Measurements from ENCODE around the gene ST3GAL2. TPM values are rescaled to one million over a fixed set of nuclear protein-coding genes. Genes with fewer than 3 reads are reported as not detected.
A peak's percentile ranks its signal among the peaks of the same experiment; 100 is the strongest.

ST3GAL2 gene
- total and polyA plus RNA-seq, 9 of the 15 experiments (the other 6 are each of a cell fraction or from before 2014, with no cell fraction given): 1.5 to 108 (median 34.3) TPM

DNA sequence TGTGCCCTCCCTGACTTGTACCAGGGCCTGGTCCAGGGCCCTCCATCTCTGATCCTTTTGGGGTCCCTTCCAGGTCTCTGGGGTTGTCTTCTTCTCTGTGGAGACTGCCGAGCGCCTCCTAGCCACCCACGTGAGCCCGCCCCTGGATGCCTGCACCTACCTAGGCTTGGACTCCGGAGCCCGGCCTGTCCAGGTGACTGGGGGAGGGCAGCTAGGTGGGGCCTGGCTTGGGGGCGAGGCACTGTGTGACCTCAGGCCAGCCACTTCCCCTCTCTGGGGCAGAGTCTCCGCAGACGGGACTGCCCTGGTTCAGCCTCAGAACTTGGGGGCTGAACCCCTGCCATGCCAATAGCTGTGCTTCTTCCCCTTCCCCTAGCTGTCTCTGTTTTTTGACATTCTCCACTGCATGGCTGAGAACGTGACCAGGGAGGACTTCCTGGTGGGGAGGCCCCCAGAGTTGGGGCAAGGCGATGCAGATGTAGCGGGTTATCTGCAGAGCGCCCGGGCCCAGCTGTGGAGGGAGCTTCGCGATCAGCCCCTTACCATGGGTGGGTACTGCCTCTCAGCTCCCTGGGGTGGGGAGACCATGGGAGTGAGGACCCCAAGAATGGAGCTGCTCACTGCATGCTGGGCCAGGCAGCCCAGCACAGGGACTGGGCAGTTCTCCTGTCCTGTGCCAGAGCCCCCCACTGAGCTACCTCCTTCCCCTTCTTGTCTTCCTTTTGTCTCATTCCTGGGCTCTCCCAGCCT, 30.1 kb upstream of the ST3GAL2 start:
- intact Hi-C loops (cut with micrococcal nuclease): no loop called here
- H3K9me3 ChIP-seq (replicated peaks; ENCODE audit: control insufficient read depth, insufficient read depth, low read depth, low read length): no peaks in the 10 kb centered on the region
- ChIA-PET CTCF (ENCODE audit: low intra/inter-chr PET ratio) (no interaction called here), POLR2A (interaction anchor here (0.8 kb wide), 2 partner anchors 9 to 122 kb away, joined by 3 read pairs; partner anchors contain the start of gene DDX19A)
- in situ Hi-C loops (cut with MboI): loop anchor here (10.0 kb wide), 1 partner anchor 74 kb away; no protein-coding TSS in a partner anchor
- no peak overlapping the region for H3K27ac ChIP-seq (ENCODE audit: extremely low read depth, low read depth, low read length)
- DNase-seq (ENCODE audit: extremely low read depth in 1 of 4, low spot score in 3 of 4) (no peak), FAIRE-seq (no peak), ATAC-seq (no peak)
- no peaks in the 10 kb centered on the region for H3K79me2 ChIP-seq (ENCODE audit: control insufficient read depth, insufficient read depth, low read length)
- no peak for TF ChIP-seq RUNX1 (IDR thresholded peaks at IDR 0.05; ENCODE audit: low read depth)
- no peak for TF ChIP-seq MYC (IDR thresholded peaks at IDR 0.05; ENCODE audit: low read depth, low read length)
- no peak for TF ChIP-seq MYC (CRISPR knock-in tag; IDR thresholded peaks at IDR 0.05; ENCODE audit: borderline replicate concordance, low read depth)
- peak; percentile 49; the same call in 1 of the 2 replicates for TF ChIP-seq POLR2G (IDR thresholded peaks at IDR 0.05; ENCODE audit: low read depth, low read length)
- TF ChIP-seq ZNF347 (CRISPR knock-in tag; IDR thresholded peaks at IDR 0.05; ENCODE audit: low read depth): no peak
- TF ChIP-seq ZFP36 (IDR thresholded peaks at IDR 0.05; ENCODE audit: low read depth, low read length, partially characterized antibody): peak; percentile 47
- H4K20me1 ChIP-seq (replicated peaks; ENCODE audit: control insufficient read depth, insufficient read depth, low read length): peaks cover 3% of the 10 kb centered on the region; the same call in 1 of the 2 replicates
- H3K36me3 ChIP-seq (ENCODE audit: control insufficient read depth, insufficient read depth, low read length): peaks cover 15% of the 10 kb centered on the region; the same call in 1 of the 3 replicates
- H3K9ac ChIP-seq (ENCODE audit: insufficient read depth in 1 of 2, low read depth in 2 of 2, low read length in 2 of 2): peak overlapping the region in 1 of 2 experiments; percentile 76; a peak in 2 of 4 replicates
- H3K9me1 ChIP-seq (ENCODE audit: control insufficient read depth, insufficient read depth, low read length): no peaks in the 10 kb centered on the region
- BruUV-seq (replicated peaks): no TSS peak
- no peak overlapping the region for H2AFZ ChIP-seq (ENCODE audit: low read depth, low read length)
- no peak overlapping the region for H3K4me2 ChIP-seq (ENCODE audit: insufficient read depth, low read length)
- H3K4me3 ChIP-seq: no peak overlapping the region
- WGBS (ENCODE audit: insufficient coverage, low coverage, missing lambda C conversion rate): 83% methylated on average over 8 of the region's 16 CpGs
- H3K4me1 ChIP-seq (replicated peaks in 1 of 2; ENCODE audit: control insufficient read depth in 2 of 2, insufficient read depth in 2 of 2, low read length in 2 of 2): peaks cover 0 to 38% of the 10 kb centered on the region in 2 experiments; a peak in 3 of 5 replicates
- H3K27me3 ChIP-seq (ENCODE audit: control insufficient read depth in 2 of 2, insufficient read depth in 2 of 2, low read length in 2 of 2): no peaks in the 10 kb centered on the region

Measured in K562 (cell line).